C4-2B (cell line): Measurements from ENCODE around the gene MRRF.

Experiments
- CTCF ChIP-seq: fragments of 450-650 bp; conservative IDR thresholded peaks from 2 replicates; pipeline ENCODE4 v1.5.1; 2017; ENCODE audit warnings: mild to moderate bottlenecking
- ZFX ChIP-seq: fragments of 450-650 bp; IDR thresholded peaks from 2 replicates; pipeline ENCODE4 v1.6.1; 2017

- no peak for TF ChIP-seq CTCF
- TF ChIP-seq ZFX = no peak
These were observed 68.6 kb downstream of the MRRF start for GRCh38 chr9:122333169-122333808.
